Ascending aorta (tissue), 2 donors: ENCODE data around the gene ATP10A. TPM values are rescaled to one million over a fixed set of nuclear protein-coding genes. Genes with fewer than 3 reads are reported as not detected.
"Not testable (repeated sequence)": the region's sequence is repeated elsewhere in the genome, so short reads cannot be mapped to it uniquely, and the experiment has no call there.

Experiments used
- DNase-seq, 2 donors: peaks; one replicate each; pipeline ENCODE4 v3.0.0-alpha.2; 2019; ENCODE audit warnings: low spot score in 2 of 2
- H3K27ac ChIP-seq, 2 donors: fragments of 200-600 bp; sonication (generic); one replicate each; pipeline ENCODE4 v1.5.1; 2016 to 2017; ENCODE audit warnings: mild to moderate bottlenecking in 1 of 2
- H3K27me3 ChIP-seq: fragments of 200-600 bp; sonication (generic); one replicate; pipeline ENCODE4 v1.5.1; 2017
- H3K36me3 ChIP-seq, 2 donors: fragments of 200-600 bp; sonication (generic); one replicate each; pipeline ENCODE4 v1.5.1; 2016
- H3K4me1 ChIP-seq, 2 donors: fragments of 200-600 bp; sonication (generic); one replicate each; pipeline ENCODE4 v1.5.1; 2016 to 2017; ENCODE audit warnings: mild to moderate bottlenecking in 1 of 2
- H3K4me3 ChIP-seq, 2 donors: fragments of 200-600 bp; sonication (generic); one replicate each; pipeline ENCODE4 v1.5.1; 2016 to 2017; ENCODE audit warnings: mild to moderate bottlenecking in 1 of 2
- H3K9me3 ChIP-seq, 2 donors: fragments of 200-600 bp; sonication (generic); one replicate each; pipeline ENCODE4 v1.5.1; 2016
- intact Hi-C: fragments of 100-400 bp; cut with DNase I; formaldehyde crosslinking; loops from one replicate; pipeline ENCODE4 v1.15.1; 2023
- total RNA-seq: library from RNA; depleted of rRNA; stranded (reverse); fragments of >200 nt; gene quantifications from one replicate; pipeline ENCODE4 v1.1.0, GENCODE V29; 2016
- TF ChIP-seq, protein P1 (sequence below), 3 experiments: fragments of 200-600 bp in 2 of 3; fragments of 450-650 bp in 1 of 3; sonication (generic) in 2 of 3; IDR thresholded peaks; one replicate each; pipeline ENCODE4 v1.5.1; 2016 to 2019; ENCODE audit warnings: antibody characterized with exemption in 3 of 3, mild to moderate bottlenecking in 1 of 3, moderate library complexity in 1 of 3

Gene ATP10A
- total RNA-seq, 1 donor from 2014 or later, result 26.7 TPM

DNA sequence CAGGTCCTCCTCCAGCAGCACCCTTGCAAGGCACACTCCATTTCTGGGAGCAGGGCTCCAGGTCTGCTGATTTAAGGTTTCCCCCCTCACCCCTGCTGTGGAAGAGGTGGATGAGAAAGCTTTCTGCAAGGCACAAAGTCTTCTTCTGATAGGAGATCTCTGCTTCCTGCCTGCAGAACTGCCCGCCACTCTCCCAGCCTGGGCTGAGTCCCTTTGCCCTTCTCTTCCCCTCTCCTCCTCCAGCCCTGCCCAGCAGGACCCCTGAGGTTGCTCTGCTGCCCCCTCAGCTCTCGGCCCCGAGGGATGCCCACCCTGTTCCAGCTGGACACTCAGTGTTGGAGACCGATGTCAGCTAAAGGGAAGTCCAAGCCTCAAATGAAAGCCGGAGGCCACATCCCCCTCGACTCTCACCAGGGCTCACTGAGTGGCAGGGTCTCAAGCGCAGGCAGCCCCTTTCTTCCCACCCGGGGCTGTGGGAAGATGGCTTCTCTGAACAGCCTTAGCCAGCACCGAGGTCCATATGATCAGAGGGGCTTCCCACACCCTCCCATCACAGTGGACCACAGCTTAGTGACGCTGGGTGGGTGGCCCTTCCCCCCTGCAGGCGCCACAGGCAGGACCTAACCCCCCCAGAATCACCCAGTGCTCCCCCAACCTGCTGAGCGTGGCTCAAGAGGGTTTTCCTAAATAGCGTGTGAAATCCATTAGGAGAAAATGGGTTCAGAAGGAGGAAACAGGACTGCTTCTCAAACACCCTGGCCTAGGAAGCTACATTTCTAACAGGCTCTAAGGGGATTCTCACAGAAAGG is 4.0 kb downstream of the ATP10A start:
- TF ChIP-seq, protein P1, sequence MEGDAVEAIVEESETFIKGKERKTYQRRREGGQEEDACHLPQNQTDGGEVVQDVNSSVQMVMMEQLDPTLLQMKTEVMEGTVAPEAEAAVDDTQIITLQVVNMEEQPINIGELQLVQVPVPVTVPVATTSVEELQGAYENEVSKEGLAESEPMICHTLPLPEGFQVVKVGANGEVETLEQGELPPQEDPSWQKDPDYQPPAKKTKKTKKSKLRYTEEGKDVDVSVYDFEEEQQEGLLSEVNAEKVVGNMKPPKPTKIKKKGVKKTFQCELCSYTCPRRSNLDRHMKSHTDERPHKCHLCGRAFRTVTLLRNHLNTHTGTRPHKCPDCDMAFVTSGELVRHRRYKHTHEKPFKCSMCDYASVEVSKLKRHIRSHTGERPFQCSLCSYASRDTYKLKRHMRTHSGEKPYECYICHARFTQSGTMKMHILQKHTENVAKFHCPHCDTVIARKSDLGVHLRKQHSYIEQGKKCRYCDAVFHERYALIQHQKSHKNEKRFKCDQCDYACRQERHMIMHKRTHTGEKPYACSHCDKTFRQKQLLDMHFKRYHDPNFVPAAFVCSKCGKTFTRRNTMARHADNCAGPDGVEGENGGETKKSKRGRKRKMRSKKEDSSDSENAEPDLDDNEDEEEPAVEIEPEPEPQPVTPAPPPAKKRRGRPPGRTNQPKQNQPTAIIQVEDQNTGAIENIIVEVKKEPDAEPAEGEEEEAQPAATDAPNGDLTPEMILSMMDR (IDR thresholded peaks at IDR 0.05), result no peak
- intact Hi-C loops, result no loop called here
- H3K27me3 ChIP-seq, result no peaks in the 10 kb centered on the region
- H3K4me1 ChIP-seq, result peaks cover 9 to 43% of the 10 kb centered on the region in 2 donors
- peak overlapping the region; percentile 80 to 96 for H3K4me3 ChIP-seq
- peaks cover 0 to 4% of the 10 kb centered on the region in 2 donors for H3K36me3 ChIP-seq
- no peaks in the 10 kb centered on the region for H3K9me3 ChIP-seq
- no peak for DNase-seq
- peak overlapping the region; percentile 94 to 95 for H3K27ac ChIP-seq

DNA sequence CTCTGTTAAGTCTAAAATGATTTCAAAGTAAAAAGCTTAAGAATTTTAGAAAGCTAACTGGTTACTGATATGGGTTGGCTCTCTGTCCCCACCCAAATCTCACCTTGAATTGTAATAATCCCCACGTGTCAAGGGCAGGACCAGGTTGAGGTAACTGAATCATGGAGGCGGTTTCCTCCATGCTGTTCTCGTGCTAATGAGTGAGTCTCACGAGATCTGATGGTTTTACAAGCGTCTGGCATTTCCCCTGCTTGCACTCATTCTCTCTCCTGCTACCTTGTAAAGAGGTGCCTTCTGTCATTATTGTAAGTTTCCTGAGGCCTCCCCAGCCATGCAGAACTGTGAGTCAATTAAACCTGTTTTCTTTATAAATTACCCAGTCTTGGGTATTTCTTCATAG is 7.1 kb downstream of the ATP10A start:
- H3K9me3 ChIP-seq, H3K36me3 ChIP-seq, H3K4me3 ChIP-seq, intact Hi-C loops, DNase-seq, H3K27me3 ChIP-seq, H3K27ac ChIP-seq: not testable (repeated sequence)
- peaks cover 14 to 67% of the 10 kb centered on the region in 2 donors for H3K4me1 ChIP-seq

DNA sequence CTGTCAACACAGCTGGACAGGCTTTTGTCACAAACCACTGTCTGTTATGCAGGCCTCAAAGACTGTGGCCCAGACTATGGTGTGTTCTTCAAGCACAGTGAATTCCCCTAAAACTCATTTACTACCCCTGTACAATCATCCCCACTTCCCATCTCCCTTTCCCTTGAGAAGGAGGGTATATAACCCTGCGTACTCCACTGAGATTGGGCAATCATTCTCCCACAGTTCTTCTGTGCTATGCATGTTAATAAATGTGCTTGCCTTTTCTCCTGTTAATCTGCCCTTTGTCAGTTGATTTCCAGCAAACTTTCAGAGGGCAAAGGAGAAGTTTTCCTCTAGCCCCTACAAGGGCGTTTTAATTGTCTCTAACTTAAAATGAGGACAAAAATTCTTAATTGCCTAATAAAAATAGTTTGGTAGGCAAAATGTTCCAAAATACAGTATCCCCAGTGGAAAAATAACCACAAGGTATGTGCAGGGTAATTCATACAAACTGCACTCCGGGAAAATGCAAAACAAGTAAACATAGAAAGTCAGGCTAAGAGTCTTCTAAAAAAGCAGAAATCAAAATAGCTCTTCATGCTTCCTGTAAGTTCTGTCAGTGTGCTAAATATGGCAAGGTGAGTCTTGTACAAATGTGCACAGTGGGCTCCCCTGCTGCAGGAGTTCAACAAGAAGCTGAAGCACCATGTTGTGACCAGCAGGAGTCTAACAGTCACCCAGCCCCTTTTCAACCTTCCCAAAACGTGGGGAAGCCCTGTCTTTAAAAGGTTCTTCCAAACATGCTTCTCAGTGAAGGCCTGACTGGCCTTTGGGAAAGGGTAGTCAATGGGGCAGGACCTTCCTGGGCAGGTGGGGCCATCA is 10.2 kb downstream of the ATP10A start:
- H3K36me3 ChIP-seq, result peaks cover 0 to 4% of the 10 kb centered on the region in 2 donors
- no peak overlapping the region for H3K4me3 ChIP-seq
- no peak for DNase-seq
- peaks cover 5 to 74% of the 10 kb centered on the region in 2 donors for H3K4me1 ChIP-seq
- TF ChIP-seq, protein P1 (IDR thresholded peaks at IDR 0.05), result no peak
- H3K27me3 ChIP-seq, result no peaks in the 10 kb centered on the region
- H3K9me3 ChIP-seq, result no peaks in the 10 kb centered on the region
- H3K27ac ChIP-seq, result peak overlapping the region; percentile 96 to 97
- intact Hi-C loops, result no loop called here

DNA sequence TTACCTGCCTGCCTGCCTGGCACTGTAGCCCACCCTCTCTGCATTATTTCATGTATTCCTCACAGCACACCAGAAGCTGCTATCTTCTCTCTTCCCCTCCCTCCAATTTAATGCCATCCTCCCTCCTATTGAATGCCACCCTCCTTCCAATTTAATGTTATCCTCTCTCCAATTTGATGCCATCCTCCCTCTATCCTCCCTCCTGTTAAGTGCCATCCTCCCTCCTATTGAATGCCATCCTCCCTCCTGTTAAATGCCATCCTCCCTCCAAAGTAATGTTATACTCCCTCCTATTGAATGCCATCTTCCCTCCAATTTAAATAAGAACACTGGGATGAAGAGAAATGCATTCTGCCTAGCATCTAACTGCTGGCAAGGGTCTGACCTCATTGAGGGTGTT is 11.1 kb downstream of the ATP10A start:
- Histone ChIP-seq H3K27me3 (no peaks in the 10 kb centered on the region), H3K9me3 (no peaks in the 10 kb centered on the region), H3K27ac (peak overlapping the region; percentile 96 to 97), H3K36me3 (peaks cover 0 to 3% of the 10 kb centered on the region in 2 donors), H3K4me3 (no peak overlapping the region), H3K4me1 (peaks cover 5 to 76% of the 10 kb centered on the region in 2 donors)
- TF ChIP-seq, protein P1 (IDR thresholded peaks at IDR 0.05), result no peak
- DNase-seq, result no peak
- intact Hi-C loops, result no loop called here

DNA sequence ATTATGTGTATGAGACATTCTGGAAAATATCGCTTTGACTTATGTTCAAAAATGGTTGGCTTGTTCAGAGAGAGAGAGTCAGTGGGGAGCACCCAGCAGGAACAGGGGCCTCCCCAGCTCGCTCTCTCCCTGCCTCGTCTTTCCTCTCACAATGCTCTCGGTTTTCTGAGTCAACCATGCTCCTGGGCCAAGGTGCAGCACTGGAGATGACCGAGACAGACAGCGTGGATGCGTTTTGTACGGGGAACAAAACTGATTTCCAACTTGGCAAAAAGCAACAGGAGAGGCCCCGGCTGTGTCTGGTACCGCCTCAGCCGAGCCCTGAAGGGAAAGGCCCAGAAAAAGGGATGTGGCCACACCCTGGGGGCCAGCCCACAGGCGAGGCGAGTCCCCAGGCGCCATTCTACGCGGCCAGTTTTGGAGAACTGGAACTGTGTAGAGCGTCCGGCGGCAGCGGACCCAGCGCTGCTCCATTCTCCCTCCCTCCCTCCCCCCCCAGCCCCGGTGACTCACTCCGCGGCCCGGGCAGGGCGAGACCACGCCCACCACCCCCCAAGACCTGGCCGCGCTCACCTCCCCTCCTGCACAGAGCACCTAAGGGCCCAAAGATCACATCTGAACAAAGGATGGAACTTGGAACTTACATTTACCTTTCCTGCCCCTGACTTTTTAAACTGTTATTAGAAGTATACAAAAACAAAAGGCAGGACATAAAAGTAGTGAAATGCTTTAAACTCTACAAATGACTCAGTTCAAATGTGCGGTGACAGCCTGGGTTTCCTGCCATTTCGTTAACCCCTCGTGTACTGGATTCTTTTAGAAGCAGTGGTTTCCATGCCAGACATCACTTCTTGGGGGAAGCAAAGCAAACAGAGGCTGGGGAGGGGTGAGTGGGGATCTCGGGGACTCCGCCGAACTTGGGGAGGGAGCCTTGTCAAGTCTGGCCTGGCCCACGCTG is 12.7 kb downstream of the ATP10A start:
- peak; percentile 66 to 95 for DNase-seq
- Histone ChIP-seq H3K4me3 (peak overlapping the region; percentile 47 to 62), H3K4me1 (peaks cover 9 to 78% of the 10 kb centered on the region in 2 donors), H3K27ac (peak overlapping the region; percentile 96 to 97), H3K36me3 (no peaks in the 10 kb centered on the region), H3K27me3 (no peaks in the 10 kb centered on the region), H3K9me3 (no peaks in the 10 kb centered on the region)
- TF ChIP-seq, protein P1 (IDR thresholded peaks at IDR 0.05), result no peak
- intact Hi-C loops, result loop anchor here (1.0 kb wide), 1 partner anchor 10 kb away; no protein-coding TSS in a partner anchor
